ENCODE results near the gene KCTD19.
A peak's percentile ranks its signal among the peaks of the same experiment; 100 is the strongest.

Gene KCTD19

GRCh38 chr16:67327743-67328142 is 1.2 kb upstream of the KCTD19 start:
- DNase-seq, result no peak
- no peak overlapping the region for H3K27ac ChIP-seq (ENCODE audit: insufficient read depth, low read length, poor library complexity, severe bottlenecking)
- peaks cover 4% of the 10 kb centered on the region for H3K27me3 ChIP-seq (replicated peaks; ENCODE audit: control insufficient read depth, insufficient read depth, low read length, poor library complexity, severe bottlenecking)
- H3K36me3 ChIP-seq (ENCODE audit: control insufficient read depth, insufficient read depth, low read length), result no peaks in the 10 kb centered on the region
- peaks cover 6% of the 10 kb centered on the region for H3K4me1 ChIP-seq (ENCODE audit: control insufficient read depth, insufficient read depth, low read length, poor library complexity, severe bottlenecking)
- H3K9me3 ChIP-seq (ENCODE audit: control insufficient read depth, low read length), result no peaks in the 10 kb centered on the region
- no peak overlapping the region for H3K4me3 ChIP-seq (ENCODE audit: insufficient read depth, low read depth, low read length, poor library complexity, severe bottlenecking)

GRCh38 chr16:67326115-67326471 is 448 bp downstream of the KCTD19 start:
- H3K27ac ChIP-seq (ENCODE audit: insufficient read depth, low read length, poor library complexity, severe bottlenecking), result no peak overlapping the region
- H3K36me3 ChIP-seq (ENCODE audit: control insufficient read depth, insufficient read depth, low read length), result no peaks in the 10 kb centered on the region
- peaks cover 4% of the 10 kb centered on the region for H3K27me3 ChIP-seq (replicated peaks; ENCODE audit: control insufficient read depth, insufficient read depth, low read length, poor library complexity, severe bottlenecking)
- H3K4me3 ChIP-seq (ENCODE audit: insufficient read depth, low read depth, low read length, poor library complexity, severe bottlenecking), result peak overlapping the region; percentile 39
- H3K4me1 ChIP-seq (ENCODE audit: control insufficient read depth, insufficient read depth, low read length, poor library complexity, severe bottlenecking), result peaks cover 6% of the 10 kb centered on the region
- no peak for DNase-seq
- H3K9me3 ChIP-seq (ENCODE audit: control insufficient read depth, low read length), result no peaks in the 10 kb centered on the region

- Histone ChIP-seq H3K27ac (ENCODE audit: insufficient read depth, low read length, poor library complexity, severe bottlenecking) (no peak overlapping the region), H3K27me3 (replicated peaks; ENCODE audit: control insufficient read depth, insufficient read depth, low read length, poor library complexity, severe bottlenecking) (peaks cover 6% of the 10 kb centered on the region), H3K9me3 (ENCODE audit: control insufficient read depth, low read length) (no peaks in the 10 kb centered on the region), H3K4me3 (ENCODE audit: insufficient read depth, low read depth, low read length, poor library complexity, severe bottlenecking) (no peak overlapping the region), H3K36me3 (ENCODE audit: control insufficient read depth, insufficient read depth, low read length) (no peaks in the 10 kb centered on the region), H3K4me1 (ENCODE audit: control insufficient read depth, insufficient read depth, low read length, poor library complexity, severe bottlenecking) (no peaks in the 10 kb centered on the region)
- no peak for DNase-seq
Observed at GRCh38 chr16:67317853-67318252, 8.7 kb downstream of the KCTD19 start.

GRCh38 chr16:67312719-67313118 is 13.8 kb downstream of the KCTD19 start:
- no peak for DNase-seq
- Histone ChIP-seq H3K36me3 (ENCODE audit: control insufficient read depth, insufficient read depth, low read length) (no peaks in the 10 kb centered on the region), H3K27ac (ENCODE audit: insufficient read depth, low read length, poor library complexity, severe bottlenecking) (no peak overlapping the region), H3K27me3 (replicated peaks; ENCODE audit: control insufficient read depth, insufficient read depth, low read length, poor library complexity, severe bottlenecking) (no peaks in the 10 kb centered on the region), H3K9me3 (ENCODE audit: control insufficient read depth, low read length) (no peaks in the 10 kb centered on the region), H3K4me1 (ENCODE audit: control insufficient read depth, insufficient read depth, low read length, poor library complexity, severe bottlenecking) (no peaks in the 10 kb centered on the region), H3K4me3 (ENCODE audit: insufficient read depth, low read depth, low read length, poor library complexity, severe bottlenecking) (no peak overlapping the region)

- Histone ChIP-seq H3K27ac (ENCODE audit: insufficient read depth, low read length, poor library complexity, severe bottlenecking) (no peak overlapping the region), H3K27me3 (replicated peaks; ENCODE audit: control insufficient read depth, insufficient read depth, low read length, poor library complexity, severe bottlenecking) (no peaks in the 10 kb centered on the region), H3K36me3 (ENCODE audit: control insufficient read depth, insufficient read depth, low read length) (no peaks in the 10 kb centered on the region), H3K4me3 (ENCODE audit: insufficient read depth, low read depth, low read length, poor library complexity, severe bottlenecking) (no peak overlapping the region), H3K9me3 (ENCODE audit: control insufficient read depth, low read length) (no peaks in the 10 kb centered on the region), H3K4me1 (ENCODE audit: control insufficient read depth, insufficient read depth, low read length, poor library complexity, severe bottlenecking) (no peaks in the 10 kb centered on the region)
- DNase-seq, result no peak
Observed at GRCh38 chr16:67311607-67312488, 14.7 kb downstream of the KCTD19 start.

GRCh38 chr16:67310561-67310960 is 16.0 kb downstream of the KCTD19 start:
- Histone ChIP-seq H3K9me3 (ENCODE audit: control insufficient read depth, low read length) (no peaks in the 10 kb centered on the region), H3K36me3 (ENCODE audit: control insufficient read depth, insufficient read depth, low read length) (no peaks in the 10 kb centered on the region), H3K27ac (ENCODE audit: insufficient read depth, low read length, poor library complexity, severe bottlenecking) (no peak overlapping the region), H3K4me3 (ENCODE audit: insufficient read depth, low read depth, low read length, poor library complexity, severe bottlenecking) (no peak overlapping the region), H3K4me1 (ENCODE audit: control insufficient read depth, insufficient read depth, low read length, poor library complexity, severe bottlenecking) (no peaks in the 10 kb centered on the region), H3K27me3 (replicated peaks; ENCODE audit: control insufficient read depth, insufficient read depth, low read length, poor library complexity, severe bottlenecking) (no peaks in the 10 kb centered on the region)
- no peak for DNase-seq

- no peak for DNase-seq
- no peaks in the 10 kb centered on the region for H3K36me3 ChIP-seq (ENCODE audit: control insufficient read depth, insufficient read depth, low read length)
- H3K9me3 ChIP-seq (ENCODE audit: control insufficient read depth, low read length), result no peaks in the 10 kb centered on the region
- H3K27me3 ChIP-seq (replicated peaks; ENCODE audit: control insufficient read depth, insufficient read depth, low read length, poor library complexity, severe bottlenecking), result no peaks in the 10 kb centered on the region
- H3K4me1 ChIP-seq (ENCODE audit: control insufficient read depth, insufficient read depth, low read length, poor library complexity, severe bottlenecking), result no peaks in the 10 kb centered on the region
- no peak overlapping the region for H3K27ac ChIP-seq (ENCODE audit: insufficient read depth, low read length, poor library complexity, severe bottlenecking)
- no peak overlapping the region for H3K4me3 ChIP-seq (ENCODE audit: insufficient read depth, low read depth, low read length, poor library complexity, severe bottlenecking)
Observed at GRCh38 chr16:67305216-67306071, 21.1 kb downstream of the KCTD19 start.

GRCh38 chr16:67304020-67304419 is 22.5 kb downstream of the KCTD19 start:
- no peak for DNase-seq
- no peaks in the 10 kb centered on the region for H3K4me1 ChIP-seq (ENCODE audit: control insufficient read depth, insufficient read depth, low read length, poor library complexity, severe bottlenecking)
- H3K9me3 ChIP-seq (ENCODE audit: control insufficient read depth, low read length), result no peaks in the 10 kb centered on the region
- H3K4me3 ChIP-seq (ENCODE audit: insufficient read depth, low read depth, low read length, poor library complexity, severe bottlenecking), result no peak overlapping the region
- no peaks in the 10 kb centered on the region for H3K27me3 ChIP-seq (replicated peaks; ENCODE audit: control insufficient read depth, insufficient read depth, low read length, poor library complexity, severe bottlenecking)
- H3K27ac ChIP-seq (ENCODE audit: insufficient read depth, low read length, poor library complexity, severe bottlenecking), result no peak overlapping the region
- H3K36me3 ChIP-seq (ENCODE audit: control insufficient read depth, insufficient read depth, low read length), result no peaks in the 10 kb centered on the region

GRCh38 chr16:67302970-67303369 is 23.6 kb downstream of the KCTD19 start:
- DNase-seq, result no peak
- no peaks in the 10 kb centered on the region for H3K36me3 ChIP-seq (ENCODE audit: control insufficient read depth, insufficient read depth, low read length)
- no peaks in the 10 kb centered on the region for H3K4me1 ChIP-seq (ENCODE audit: control insufficient read depth, insufficient read depth, low read length, poor library complexity, severe bottlenecking)
- H3K27me3 ChIP-seq (replicated peaks; ENCODE audit: control insufficient read depth, insufficient read depth, low read length, poor library complexity, severe bottlenecking), result no peaks in the 10 kb centered on the region
- H3K9me3 ChIP-seq (ENCODE audit: control insufficient read depth, low read length), result no peaks in the 10 kb centered on the region
- H3K4me3 ChIP-seq (ENCODE audit: insufficient read depth, low read depth, low read length, poor library complexity, severe bottlenecking), result no peak overlapping the region
- no peak overlapping the region for H3K27ac ChIP-seq (ENCODE audit: insufficient read depth, low read length, poor library complexity, severe bottlenecking)

GRCh38 chr16:67302076-67302475 is 24.5 kb downstream of the KCTD19 start:
- Histone ChIP-seq H3K27ac (ENCODE audit: insufficient read depth, low read length, poor library complexity, severe bottlenecking) (no peak overlapping the region), H3K9me3 (ENCODE audit: control insufficient read depth, low read length) (no peaks in the 10 kb centered on the region), H3K4me3 (ENCODE audit: insufficient read depth, low read depth, low read length, poor library complexity, severe bottlenecking) (no peak overlapping the region), H3K27me3 (replicated peaks; ENCODE audit: control insufficient read depth, insufficient read depth, low read length, poor library complexity, severe bottlenecking) (no peaks in the 10 kb centered on the region), H3K36me3 (ENCODE audit: control insufficient read depth, insufficient read depth, low read length) (no peaks in the 10 kb centered on the region), H3K4me1 (ENCODE audit: control insufficient read depth, insufficient read depth, low read length, poor library complexity, severe bottlenecking) (no peaks in the 10 kb centered on the region)
- DNase-seq, result no peak

Data from effector memory CD4-positive, alpha-beta T cell (primary cell).